Neural progenitor cell (in vitro differentiated cells): ENCODE results near the gene NAPG. TPM values are rescaled to one million over a fixed set of nuclear protein-coding genes. Genes with fewer than 3 reads are reported as not detected.

Experiments
- DNase-seq: peaks from one replicate; pipeline ENCODE4 v3.0.0-alpha.2; 2016; ENCODE audit warnings: low spot score
- H2AFZ ChIP-seq: fragments of 200-600 bp; sonication (generic); replicated peaks from 2 replicates; pipeline ENCODE4 v1.6.1; 2016; ENCODE audit warnings: antibody characterized with exemption
- H3F3A ChIP-seq: fragments of 200-600 bp; sonication (generic); 2 replicates; pipeline ENCODE4 v1.6.1; 2016; ENCODE audit warnings: antibody characterized with exemption, low read depth
- H3K27ac ChIP-seq: fragments of 200-600 bp; sonication (generic); 2 replicates; pipeline ENCODE4 v1.5.1; 2016; ENCODE audit warnings: mild to moderate bottlenecking
- H3K27me3 ChIP-seq: fragments of 200-600 bp; sonication (generic); 2 replicates; pipeline ENCODE4 v1.6.1; 2016; ENCODE audit warnings: mild to moderate bottlenecking, moderate library complexity
- H3K36me3 ChIP-seq: fragments of 200-600 bp; sonication (generic); 2 replicates; pipeline ENCODE4 v1.5.1; 2016
- H3K4me1 ChIP-seq: fragments of 200-600 bp; sonication (generic); 2 replicates; pipeline ENCODE4 v1.6.1; 2016; ENCODE audit warnings: mixed run types
- H3K4me2 ChIP-seq: fragments of 200-600 bp; sonication (generic); 2 replicates; pipeline ENCODE4 v1.6.1; 2016
- H3K4me3 ChIP-seq: fragments of 200-600 bp; sonication (generic); 2 replicates; pipeline ENCODE4 v1.5.1; 2016
- H3K79me2 ChIP-seq: fragments of 200-600 bp; sonication (generic); 2 replicates; pipeline ENCODE4 v1.6.1; 2016; ENCODE audit warnings: low read depth
- H3K9ac ChIP-seq: fragments of 200-600 bp; sonication (generic); 2 replicates; pipeline ENCODE4 v1.6.1; 2016
- H3K9me3 ChIP-seq: fragments of 200-600 bp; sonication (generic); 2 replicates; pipeline ENCODE4 v1.5.1; 2016; ENCODE audit warnings: low read depth
- H4K20me1 ChIP-seq: fragments of 200-600 bp; sonication (generic); 2 replicates; pipeline ENCODE4 v1.6.1; 2016; ENCODE audit warnings: low read depth
- H3K27ac Mint-ChIP-seq: 3 replicates; pipeline ENCODE4 v1.8.0; 2021; ENCODE audit warnings: mixed read lengths
- H3K27me3 Mint-ChIP-seq: 2 replicates; pipeline ENCODE4 v1.8.0; 2022; ENCODE audit warnings: low read depth, mild to moderate bottlenecking, inconsistent platforms, moderate library complexity, mixed read lengths; ENCODE audit not compliant: insufficient read depth
- H3K36me3 Mint-ChIP-seq: 3 replicates; pipeline ENCODE4 v1.8.0; 2021; ENCODE audit warnings: mixed read lengths
- H3K4me1 Mint-ChIP-seq: 3 replicates; pipeline ENCODE4 v1.8.0; 2021; ENCODE audit warnings: mixed read lengths
- H3K4me3 Mint-ChIP-seq: 3 replicates; pipeline ENCODE4 v1.8.0; 2021; ENCODE audit warnings: mild to moderate bottlenecking, moderate library complexity, mixed read lengths
- H3K9me3 Mint-ChIP-seq: 3 replicates; pipeline ENCODE4 v1.8.0; 2020; ENCODE audit warnings: mixed read lengths
- EZH2 ChIP-seq: fragments of 200-600 bp; sonication (generic); IDR thresholded peaks from 2 replicates; pipeline ENCODE4 v1.6.1; 2017; ENCODE audit warnings: antibody characterized with exemption, mild to moderate bottlenecking, moderate library complexity
- EZH2phosphoT487 ChIP-seq: fragments of 200-600 bp; sonication (generic); IDR thresholded peaks from 2 replicates; pipeline ENCODE4 v1.6.1; 2017; ENCODE audit warnings: antibody characterized with exemption
- total RNA-seq: library from RNA; depleted of rRNA; stranded (reverse); fragments of >200 nt; gene quantifications from 2 replicates; pipeline ENCODE4 v1.2.3, GENCODE V29; 2015; ENCODE audit warnings: low replicate concordance
- TF ChIP-seq, protein P1 (sequence below): fragments of 200-600 bp; sonication (generic); IDR thresholded peaks from 2 replicates; pipeline ENCODE4 v1.5.1; 2017; ENCODE audit warnings: antibody characterized with exemption, mild to moderate bottlenecking

NAPG gene
- total RNA-seq, 1 donor from 2014 or later, result 56.6 TPM

DNA sequence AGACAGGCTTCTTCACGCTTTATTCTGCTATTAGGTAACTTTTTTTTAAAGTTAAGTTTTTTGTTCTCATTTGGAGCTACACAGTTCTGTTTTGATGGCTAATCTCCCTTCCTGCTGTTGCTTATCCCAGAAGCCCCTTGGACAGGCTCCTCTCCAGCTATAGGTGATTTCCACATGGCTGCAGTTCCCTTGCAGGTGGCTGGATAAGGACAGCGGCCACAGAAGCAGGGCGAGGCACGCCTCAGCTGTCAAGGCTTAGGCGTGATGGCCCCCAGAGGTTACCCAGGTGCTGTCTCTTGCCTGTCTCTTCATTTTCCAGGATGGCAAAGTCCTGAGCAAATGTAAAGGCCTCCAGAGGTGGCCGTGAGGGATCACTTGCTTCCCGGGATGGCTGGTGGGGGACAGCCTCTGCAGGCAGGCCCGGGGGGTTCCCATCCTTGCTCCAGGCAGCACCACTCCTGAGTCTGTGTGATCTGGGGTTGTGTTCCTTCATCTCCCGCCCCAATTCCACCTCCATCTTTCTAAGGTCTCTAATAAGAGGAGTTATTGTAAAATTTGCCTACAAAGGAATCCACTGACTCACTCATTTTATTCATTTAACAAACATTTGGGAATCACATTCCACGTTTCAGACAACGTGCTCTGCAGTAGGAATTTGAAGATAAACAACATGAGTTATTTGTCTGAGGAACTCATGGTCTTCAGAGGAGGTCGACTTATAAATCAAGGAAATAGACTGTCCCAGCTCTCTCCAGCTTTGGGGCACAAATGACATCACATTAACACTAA lies 53.4 kb downstream of the NAPG start:
- H3K4me3 Mint-ChIP-seq, result no peak overlapping the region
- peaks cover 14% of the 10 kb centered on the region for H3K9me3 Mint-ChIP-seq
- no peaks in the 10 kb centered on the region for H3K4me1 ChIP-seq
- no peak overlapping the region for H3K4me2 ChIP-seq
- no peak overlapping the region for H3K27ac Mint-ChIP-seq
- H3K9me3 ChIP-seq, result no peaks in the 10 kb centered on the region
- no peak for TF ChIP-seq EZH2
- TF ChIP-seq EZH2phosphoT487, result no peak
- TF ChIP-seq, protein P1, sequence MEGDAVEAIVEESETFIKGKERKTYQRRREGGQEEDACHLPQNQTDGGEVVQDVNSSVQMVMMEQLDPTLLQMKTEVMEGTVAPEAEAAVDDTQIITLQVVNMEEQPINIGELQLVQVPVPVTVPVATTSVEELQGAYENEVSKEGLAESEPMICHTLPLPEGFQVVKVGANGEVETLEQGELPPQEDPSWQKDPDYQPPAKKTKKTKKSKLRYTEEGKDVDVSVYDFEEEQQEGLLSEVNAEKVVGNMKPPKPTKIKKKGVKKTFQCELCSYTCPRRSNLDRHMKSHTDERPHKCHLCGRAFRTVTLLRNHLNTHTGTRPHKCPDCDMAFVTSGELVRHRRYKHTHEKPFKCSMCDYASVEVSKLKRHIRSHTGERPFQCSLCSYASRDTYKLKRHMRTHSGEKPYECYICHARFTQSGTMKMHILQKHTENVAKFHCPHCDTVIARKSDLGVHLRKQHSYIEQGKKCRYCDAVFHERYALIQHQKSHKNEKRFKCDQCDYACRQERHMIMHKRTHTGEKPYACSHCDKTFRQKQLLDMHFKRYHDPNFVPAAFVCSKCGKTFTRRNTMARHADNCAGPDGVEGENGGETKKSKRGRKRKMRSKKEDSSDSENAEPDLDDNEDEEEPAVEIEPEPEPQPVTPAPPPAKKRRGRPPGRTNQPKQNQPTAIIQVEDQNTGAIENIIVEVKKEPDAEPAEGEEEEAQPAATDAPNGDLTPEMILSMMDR, result no peak
- H3K27ac ChIP-seq, result no peak overlapping the region
- no peak for DNase-seq
- H3K79me2 ChIP-seq, result no peaks in the 10 kb centered on the region
- H3K4me1 Mint-ChIP-seq, result no peaks in the 10 kb centered on the region
- no peak overlapping the region for H3K4me3 ChIP-seq
- H3K36me3 ChIP-seq, result no peaks in the 10 kb centered on the region
- H3K9ac ChIP-seq, result no peak overlapping the region
- H3K36me3 Mint-ChIP-seq, result no peaks in the 10 kb centered on the region
- no peaks in the 10 kb centered on the region for H3K27me3 Mint-ChIP-seq
- no peaks in the 10 kb centered on the region for H4K20me1 ChIP-seq
- no peaks in the 10 kb centered on the region for H3F3A ChIP-seq
- H2AFZ ChIP-seq, result no peak overlapping the region
- no peaks in the 10 kb centered on the region for H3K27me3 ChIP-seq

DNA sequence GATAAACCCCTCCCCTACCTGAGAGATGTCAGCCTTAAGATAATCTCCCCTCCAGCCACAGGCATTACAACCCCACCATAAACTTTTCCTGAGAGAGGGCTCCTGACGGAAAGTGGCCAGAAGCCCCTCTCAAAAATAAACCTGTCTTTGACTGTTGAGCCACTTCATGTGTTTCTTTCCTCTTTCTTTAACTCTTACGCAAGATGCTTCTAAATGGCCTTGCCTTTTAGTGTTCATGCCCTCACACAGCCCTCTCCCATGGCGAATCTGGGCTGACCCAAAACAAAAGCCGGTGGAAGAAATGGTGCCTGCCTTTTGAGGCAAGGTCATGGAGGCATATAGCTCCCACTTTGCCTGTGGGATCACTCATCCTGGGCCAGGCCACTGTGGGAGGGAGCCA lies 54.4 kb downstream of the NAPG start:
- H3K4me3 Mint-ChIP-seq, result no peak overlapping the region
- H3K27me3 ChIP-seq, result no peaks in the 10 kb centered on the region
- H3K4me1 Mint-ChIP-seq, result no peaks in the 10 kb centered on the region
- H3K79me2 ChIP-seq, result no peaks in the 10 kb centered on the region
- TF ChIP-seq EZH2 (no peak), EZH2phosphoT487 (no peak)
- TF ChIP-seq, protein P1, result no peak
- H3K4me1 ChIP-seq, result no peaks in the 10 kb centered on the region
- H3K27ac Mint-ChIP-seq, result no peak overlapping the region
- H3K4me2 ChIP-seq, result no peak overlapping the region
- no peaks in the 10 kb centered on the region for H3K9me3 ChIP-seq
- no peaks in the 10 kb centered on the region for H3K36me3 ChIP-seq
- H3K36me3 Mint-ChIP-seq, result no peaks in the 10 kb centered on the region
- H3F3A ChIP-seq, result no peaks in the 10 kb centered on the region
- no peak overlapping the region for H3K27ac ChIP-seq
- H2AFZ ChIP-seq, result no peak overlapping the region
- H3K9ac ChIP-seq, result no peak overlapping the region
- H3K27me3 Mint-ChIP-seq, result no peaks in the 10 kb centered on the region
- H3K4me3 ChIP-seq, result no peak overlapping the region
- no peaks in the 10 kb centered on the region for H4K20me1 ChIP-seq
- peaks cover 12% of the 10 kb centered on the region for H3K9me3 Mint-ChIP-seq
- no peak for DNase-seq

DNA sequence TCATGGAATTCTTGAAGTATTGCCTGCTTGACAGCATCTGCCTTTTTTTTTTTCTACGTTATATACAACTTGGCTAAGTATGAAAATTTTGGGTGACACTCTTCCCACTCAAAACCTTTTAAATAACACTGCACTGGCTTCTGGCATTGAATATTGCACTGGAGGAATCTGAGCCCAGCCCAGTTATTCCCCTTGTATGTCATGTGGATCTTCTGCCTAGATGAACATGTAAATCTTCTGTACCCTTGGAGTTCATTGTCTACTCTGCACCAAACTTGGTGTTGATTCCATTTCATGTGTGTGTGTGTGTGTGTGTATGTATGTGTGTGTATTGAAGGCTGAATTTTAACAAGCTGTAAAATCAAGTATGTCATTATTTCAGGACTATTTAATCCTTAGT lies 59.4 kb downstream of the NAPG start:
- H4K20me1 ChIP-seq, result no peaks in the 10 kb centered on the region
- Mint-ChIP-seq H3K9me3 (peaks cover 6% of the 10 kb centered on the region), H3K4me1 (no peaks in the 10 kb centered on the region), H3K27me3 (no peaks in the 10 kb centered on the region), H3K4me3 (no peak overlapping the region), H3K27ac (no peak overlapping the region), H3K36me3 (no peaks in the 10 kb centered on the region)
- no peaks in the 10 kb centered on the region for H3K27me3 ChIP-seq
- H3K9me3 ChIP-seq, result no peaks in the 10 kb centered on the region
- H3K4me3 ChIP-seq, result no peak overlapping the region
- H3K9ac ChIP-seq, result no peak overlapping the region
- no peak overlapping the region for H3K27ac ChIP-seq
- H3F3A ChIP-seq, result no peaks in the 10 kb centered on the region
- H2AFZ ChIP-seq, result no peak overlapping the region
- H3K36me3 ChIP-seq, result no peaks in the 10 kb centered on the region
- TF ChIP-seq EZH2, result no peak
- no peak for TF ChIP-seq EZH2phosphoT487
- TF ChIP-seq, protein P1, result no peak
- no peak for DNase-seq
- no peaks in the 10 kb centered on the region for H3K79me2 ChIP-seq
- no peak overlapping the region for H3K4me2 ChIP-seq
- H3K4me1 ChIP-seq, result no peaks in the 10 kb centered on the region
